ENCODE data around the gene DCAF17.

DCAF17 gene

DNA sequence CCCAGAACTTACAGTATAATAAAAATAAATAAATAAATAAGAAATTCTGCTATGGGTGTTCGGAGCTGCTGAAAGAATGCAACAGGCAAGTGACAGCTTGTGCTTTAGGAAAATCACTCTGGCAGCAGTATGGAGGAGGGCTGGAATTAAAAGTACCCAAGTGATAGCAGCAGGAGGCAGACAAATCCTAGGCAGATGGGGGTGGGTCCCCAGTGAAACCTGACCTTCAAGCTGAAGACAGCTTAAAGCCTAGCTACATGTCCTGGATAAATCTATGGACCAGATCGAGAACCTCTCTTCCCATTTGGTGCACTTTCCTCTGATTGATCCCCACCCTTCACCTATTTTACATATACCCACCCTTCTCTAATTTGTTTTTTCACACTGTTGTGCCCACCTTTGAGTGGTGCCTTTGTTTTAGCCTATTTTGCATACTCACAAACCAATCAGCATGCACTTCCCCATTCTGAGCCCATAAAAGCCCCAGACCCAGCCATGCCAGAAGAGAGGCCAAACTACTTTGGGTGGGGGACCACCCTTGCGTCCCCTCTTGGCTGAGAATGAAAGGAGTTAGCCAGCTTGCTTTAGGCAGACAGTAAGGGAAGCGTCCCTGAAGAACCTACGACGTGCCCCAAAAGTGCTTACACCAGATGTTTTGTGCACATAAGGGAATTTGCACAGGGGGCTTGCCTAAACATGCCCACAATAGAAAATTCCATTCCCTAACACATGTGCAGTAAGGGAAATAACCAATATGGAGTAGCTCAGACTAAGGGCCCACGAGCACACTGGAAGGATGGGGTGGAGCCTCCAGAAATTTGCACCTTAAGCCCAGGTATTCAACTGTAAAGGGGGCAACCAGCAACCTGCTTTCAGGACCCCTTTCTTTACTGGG, 3.3 kb upstream of the DCAF17 start:
- H3K27ac ChIP-seq (ENCODE audit: low read depth, low read length, poor library complexity, severe bottlenecking) = no peak overlapping the region

DNA sequence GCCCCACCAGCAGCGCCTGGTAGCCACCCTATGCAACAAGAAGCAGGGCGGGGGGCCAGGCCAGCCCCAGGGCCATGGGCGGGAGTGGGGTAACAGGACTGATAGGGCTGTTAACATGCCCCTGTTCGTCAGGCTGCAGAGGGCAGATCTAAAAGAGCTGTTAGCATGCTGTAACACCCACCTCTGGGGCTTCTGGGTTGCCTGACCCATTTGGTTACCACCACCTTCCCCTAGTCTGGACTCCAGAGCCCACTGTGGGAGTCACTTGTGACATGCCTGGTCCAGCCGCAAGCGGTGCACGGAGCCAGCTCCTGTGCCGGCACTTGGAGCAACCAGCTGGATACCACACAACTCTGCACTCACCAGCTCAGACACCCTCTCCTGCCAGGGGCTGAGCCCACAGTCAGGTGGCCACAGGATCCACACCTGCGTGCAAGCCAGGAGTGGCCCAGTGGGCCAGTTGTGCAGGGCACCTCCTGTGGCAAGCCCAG, 2.3 kb upstream of the DCAF17 start:
- peaks cover 27% of the 10 kb centered on the region for H3K4me1 ChIP-seq (ENCODE audit: insufficient read depth, low read length, severe bottlenecking)
- peak overlapping the region; percentile 86 for H3K4me2 ChIP-seq (ENCODE audit: low read length)
- H4K20me1 ChIP-seq (ENCODE audit: insufficient read depth, low read length) = no peaks in the 10 kb centered on the region
- H3K79me2 ChIP-seq (ENCODE audit: insufficient read depth, low read length) = peaks cover 29% of the 10 kb centered on the region
- peaks cover 21% of the 10 kb centered on the region for H3K9me3 ChIP-seq (ENCODE audit: low read length)
- no peaks in the 10 kb centered on the region for H3K9me2 ChIP-seq (ENCODE audit: low read depth, low read length)
- H2AFZ ChIP-seq (ENCODE audit: low read length) = no peak overlapping the region
- H3F3A ChIP-seq (ENCODE audit: insufficient read depth, low read length) = 0 out of 2 replicates have a peak, but pooled peaks cover 6% of the 10 kb centered on the region
- H3K27ac ChIP-seq (ENCODE audit: low read depth, low read length, poor library complexity, severe bottlenecking) = peak overlapping the region; percentile 73
- no peaks in the 10 kb centered on the region for H3K27me3 ChIP-seq (ENCODE audit: insufficient read depth, low read length)
- H3K9ac ChIP-seq (ENCODE audit: low read length) = no peak overlapping the region
- H3K4me3 ChIP-seq (ENCODE audit: low read depth, low read length, poor library complexity, severe bottlenecking) = peak overlapping the region; percentile 67
- TF ChIP-seq CTCF (IDR thresholded peaks at IDR 0.05; ENCODE audit: low read length) (no peak), EZH2 (IDR thresholded peaks at IDR 0.05; ENCODE audit: borderline replicate concordance, low read length) (no peak)
- peaks cover 43% of the 10 kb centered on the region for H3K36me3 ChIP-seq (ENCODE audit: insufficient read depth, low read length)

More for the DNA sequence above, 3.3 kb upstream of the DCAF17 start:
- Histone ChIP-seq H2AFZ (ENCODE audit: low read length) (no peak overlapping the region), H3K27me3 (ENCODE audit: insufficient read depth, low read length) (no peaks in the 10 kb centered on the region), H3K4me1 (ENCODE audit: insufficient read depth, low read length, severe bottlenecking) (peaks cover 26% of the 10 kb centered on the region), H3K4me3 (ENCODE audit: low read depth, low read length, poor library complexity, severe bottlenecking) (no peak overlapping the region), H3K9me2 (ENCODE audit: low read depth, low read length) (no peaks in the 10 kb centered on the region), H3K9ac (ENCODE audit: low read length) (no peak overlapping the region), H3K36me3 (ENCODE audit: insufficient read depth, low read length) (peaks cover 35% of the 10 kb centered on the region), H3K79me2 (ENCODE audit: insufficient read depth, low read length) (peaks cover 34% of the 10 kb centered on the region), H4K20me1 (ENCODE audit: insufficient read depth, low read length) (no peaks in the 10 kb centered on the region), H3K9me3 (ENCODE audit: low read length) (peaks cover 24% of the 10 kb centered on the region), H3K4me2 (ENCODE audit: low read length) (no peak overlapping the region), H3F3A (ENCODE audit: insufficient read depth, low read length) (0 out of 2 replicates have a peak, but pooled peaks cover 6% of the 10 kb centered on the region)
- TF ChIP-seq EZH2 (IDR thresholded peaks at IDR 0.05; ENCODE audit: borderline replicate concordance, low read length) = no peak
- TF ChIP-seq CTCF (IDR thresholded peaks at IDR 0.05; ENCODE audit: low read length) = no peak

DNA sequence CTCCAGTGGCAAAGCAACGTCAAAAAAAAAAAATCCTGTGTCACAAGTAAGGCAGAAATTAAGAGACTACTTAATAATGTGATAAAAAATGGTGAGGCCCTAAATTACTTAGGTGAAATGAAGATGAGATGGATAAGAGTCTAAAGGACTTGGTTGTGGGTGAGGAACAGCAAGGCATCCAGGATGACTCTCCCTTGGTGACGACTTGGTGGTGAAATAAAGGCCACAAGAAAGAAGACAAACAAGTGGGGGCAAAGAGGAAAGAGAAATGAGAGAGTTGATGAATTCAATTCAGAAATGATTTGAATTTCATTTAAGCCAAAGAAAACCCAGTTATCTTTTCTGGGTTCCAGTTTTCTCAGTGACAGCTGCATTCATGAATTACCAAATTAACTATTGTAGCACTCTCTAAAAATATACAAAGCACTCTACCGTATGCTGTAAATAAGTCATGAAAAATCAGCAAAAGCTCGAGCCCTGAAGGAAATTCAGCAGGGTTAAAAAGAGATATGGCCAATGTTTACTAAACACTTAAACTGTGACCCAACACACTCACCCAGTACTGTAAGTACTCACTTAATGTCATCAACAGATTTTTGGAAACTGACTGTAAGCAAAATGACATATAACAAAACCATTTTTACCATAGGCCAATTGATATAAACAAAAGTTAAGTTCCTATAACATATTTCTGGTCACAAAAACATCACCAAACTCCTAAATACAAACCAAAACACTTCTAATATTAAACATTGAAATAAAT, 1.6 kb upstream of the DCAF17 start:
- H3K79me2 ChIP-seq (ENCODE audit: insufficient read depth, low read length) = peaks cover 25% of the 10 kb centered on the region
- peak overlapping the region; percentile 79 for H3K9ac ChIP-seq (ENCODE audit: low read length)

More for the DNA sequence above, 1.6 kb upstream of the DCAF17 start:
- no peaks in the 10 kb centered on the region for H3K9me2 ChIP-seq (ENCODE audit: low read depth, low read length)
- H4K20me1 ChIP-seq (ENCODE audit: insufficient read depth, low read length) = no peaks in the 10 kb centered on the region
- no peak overlapping the region for H2AFZ ChIP-seq (ENCODE audit: low read length)
- peak overlapping the region; percentile 73 for H3K27ac ChIP-seq (ENCODE audit: low read depth, low read length, poor library complexity, severe bottlenecking)
- H3K36me3 ChIP-seq (ENCODE audit: insufficient read depth, low read length) = peaks cover 45% of the 10 kb centered on the region
- H3K27me3 ChIP-seq (ENCODE audit: insufficient read depth, low read length) = no peaks in the 10 kb centered on the region
- TF ChIP-seq EZH2 (IDR thresholded peaks at IDR 0.05; ENCODE audit: borderline replicate concordance, low read length) (no peak), CTCF (IDR thresholded peaks at IDR 0.05; ENCODE audit: low read length) (no peak)
- peak overlapping the region; percentile 67 for H3K4me3 ChIP-seq (ENCODE audit: low read depth, low read length, poor library complexity, severe bottlenecking)
- peak overlapping the region; percentile 86 for H3K4me2 ChIP-seq (ENCODE audit: low read length)
- H3K9me3 ChIP-seq (ENCODE audit: low read length) = peaks cover 18% of the 10 kb centered on the region
- H3K4me1 ChIP-seq (ENCODE audit: insufficient read depth, low read length, severe bottlenecking) = peaks cover 27% of the 10 kb centered on the region
- H3F3A ChIP-seq (ENCODE audit: insufficient read depth, low read length) = 0 out of 2 replicates have a peak, but pooled peaks cover 6% of the 10 kb centered on the region

Measured in OCI-LY1 (cell line).